GM10248 (cell line): Measurements from ENCODE around the gene UTS2B.

Experiments used
- CTCF ChIA-PET: fragments of 300-600 bp; sonication (Branson Sonifier 250); formaldehyde crosslinking; extraction: SDS; loops from one replicate; lab custom pipeline; 2021; ENCODE audit warnings: antibody characterized with exemption; lab: Yijun Ruan, JAX
- POLR2A ChIA-PET: fragments of 350-650 bp; sonication (Branson Sonifier 250); formaldehyde crosslinking; extraction: SDS; loops from one replicate; lab custom pipeline; 2020; ENCODE audit warnings: antibody characterized with exemption; lab: Yijun Ruan, JAX
- DNase-seq: peaks from one replicate; pipeline ENCODE4 v3.0.0; 2012; ENCODE audit errors: extremely low spot score
- CTCF ChIP-seq: IDR thresholded peaks from 2 replicates; pipeline ENCODE4 v1.5.1; 2012; ENCODE audit warnings: mild to moderate bottlenecking, low read depth; ENCODE audit errors: extremely low read depth, missing control alignments, control extremely low read depth

Gene UTS2B

GRCh38 chr3:191329654-191330529, at the start of gene UTS2B:
Gene UTS2B, minus strand, starts transcription at chr3:191330526. Its CDS starts 48,337 bp downstream, at chr3:191282189.
- TF ChIP-seq CTCF, result no peak
- ChIA-PET POLR2A (no interaction called here), CTCF (interaction anchor here (0.9 to 1.5 kb wide), 6 partner anchors 9 to 43 kb away, joined by 3 to 6 read pairs (median 4); no protein-coding TSS in a partner anchor)
- no peak for DNase-seq

- TF ChIP-seq CTCF, result no peak
- DNase-seq, result no peak
- ChIA-PET POLR2A (interaction anchor here (0.6 kb wide), 1 partner anchor 21 kb away, joined by 4 read pairs; no protein-coding TSS in a partner anchor), CTCF (interaction anchor here (2.2 kb wide), 1 partner anchor 14 kb away, joined by 6 read pairs; no protein-coding TSS in a partner anchor)
These were observed 49.7 kb upstream of the UTS2B start for GRCh38 chr3:191380001-191380400.

- CTCF ChIA-PET, result interaction anchor here (2.2 kb wide), 1 partner anchor 13 kb away, joined by 6 read pairs; no protein-coding TSS in a partner anchor
- TF ChIP-seq CTCF, result no peak
- no peak for DNase-seq
- POLR2A ChIA-PET, result interaction anchor here (0.6 kb wide), 1 partner anchor 20 kb away, joined by 4 read pairs; no protein-coding TSS in a partner anchor
These were observed 49.1 kb upstream of the UTS2B start for GRCh38 chr3:191379446-191379845.

GRCh38 chr3:191378142-191378812, 48.0 kb upstream of the UTS2B start:
- no peak for DNase-seq
- ChIA-PET POLR2A (no interaction called here), CTCF (interaction anchor here (1.2 to 2.2 kb wide), 2 partner anchors 12 to 23 kb away, joined by 4 to 6 read pairs; no protein-coding TSS in a partner anchor)
- TF ChIP-seq CTCF, result no peak

GRCh38 chr3:191376516-191377141, 46.3 kb upstream of the UTS2B start:
- TF ChIP-seq CTCF, result no peak
- ChIA-PET CTCF (interaction anchor here (1.1 to 1.3 kb wide), 3 partner anchors 10 to 21 kb away, joined by 3 to 5 read pairs (median 4); no protein-coding TSS in a partner anchor), POLR2A (no interaction called here)
- DNase-seq, result no peak

GRCh38 chr3:191373327-191373726, 43.0 kb upstream of the UTS2B start:
- TF ChIP-seq CTCF, result no peak
- CTCF ChIA-PET, result interaction anchor here (0.9 to 1.1 kb wide), 2 partner anchors 10 to 14 kb away, joined by 3 to 4 read pairs; no protein-coding TSS in a partner anchor
- POLR2A ChIA-PET, result no interaction called here
- DNase-seq, result no peak
